HCT116 (cell line): Measurements from ENCODE around the gene CXXC5.

Experiments
- CTCF ChIP-seq, 3 experiments: fragments of 200-600 bp in 1 of 3; sonication (generic) in 1 of 3; IDR thresholded peaks in 2 of 3; conservative IDR thresholded peaks in 1 of 3; 2 replicates each; pipeline ENCODE4 v1.5.1; 2012 to 2017; ENCODE audit warnings: low read depth in 2 of 3, low read length in 2 of 3, antibody characterized with exemption in 1 of 3, borderline replicate concordance in 1 of 3, control low read depth in 1 of 3, mild to moderate bottlenecking in 1 of 3, mixed read lengths in 1 of 3, mixed run types in 1 of 3, moderate library complexity in 1 of 3; ENCODE audit not compliant: insufficient read depth in 1 of 3
- EZH2 ChIP-seq: fragments of 200-600 bp; sonication (generic); IDR thresholded peaks from 2 replicates; pipeline ENCODE4 v1.6.1; 2017; ENCODE audit warnings: antibody characterized with exemption, mixed run types
- POLR2A ChIP-seq: IDR thresholded peaks from 2 replicates; pipeline ENCODE4 v1.7.0; 2011; ENCODE audit warnings: borderline replicate concordance; ENCODE audit not compliant: insufficient read depth, insufficient read length; ENCODE audit errors: extremely low read depth
- POLR2AphosphoS5 ChIP-seq: IDR thresholded peaks from 2 replicates; pipeline ENCODE4 v1.6.1; 2011; ENCODE audit warnings: mild to moderate bottlenecking, low read depth, low read length, moderate library complexity
- ZNF274 ChIP-seq: fragments of 200-500 bp; sonication (Bioruptor generic); IDR thresholded peaks from 2 replicates; pipeline ENCODE4 v1.6.1; 2014; ENCODE audit warnings: mild to moderate bottlenecking, low read depth, low read length, inconsistent platforms

GRCh38 chr5:139702548-139702947 lies 54.4 kb downstream of the CXXC5 start:
- no peak for TF ChIP-seq POLR2AphosphoS5
- TF ChIP-seq CTCF (IDR thresholded peaks at IDR 0.05 in 2 of 3, conservative IDR thresholded peaks at IDR 0.05 in 1 of 3; ENCODE audit: borderline replicate concordance in 1 of 3, insufficient read depth in 1 of 3, low read depth in 2 of 3, low read length in 2 of 3), result no peak
- TF ChIP-seq POLR2A, result no peak
- no peak for TF ChIP-seq EZH2
- TF ChIP-seq ZNF274, result no peak
